Activated CD8-positive, alpha-beta T cell treated with anti-CD3 and anti-CD28 coated beads for 36 hours (primary cell): ENCODE data around the gene PGM1. TPM values are rescaled to one million over a fixed set of nuclear protein-coding genes. Genes with fewer than 3 reads are reported as not detected.

ENCODE experiments used
- ATAC-seq: fragments of 200-7000 bp; cut with Tn5 transposase; one replicate; pipeline ENCODE4 v1.10.0; 2021; ENCODE audit warnings: mild to moderate bottlenecking, moderate library complexity
- CTCF ChIA-PET: fragments of 350-600 bp; sonication (Branson Sonifier 250); formaldehyde crosslinking; loops from one replicate; lab custom pipeline; 2021; ENCODE audit warnings: antibody characterized with exemption; lab: Charles Lee
- POLR2A ChIA-PET: fragments of 350-600 bp; sonication (Branson Sonifier 250); formaldehyde crosslinking; loops from one replicate; lab custom pipeline; 2021; ENCODE audit warnings: antibody characterized with exemption; lab: Charles Lee
- DNase-seq: peaks from one replicate; pipeline ENCODE4 v3.0.0-alpha.2; 2020
- H3K27ac Mint-ChIP-seq: one replicate; pipeline ENCODE4 v1.8.0; 2021; ENCODE audit warnings: mild to moderate bottlenecking, mixed read lengths
- H3K27me3 Mint-ChIP-seq: one replicate; pipeline ENCODE4 v1.8.0; 2021; ENCODE audit warnings: mixed read lengths
- H3K36me3 Mint-ChIP-seq: one replicate; pipeline ENCODE4 v1.8.0; 2021; ENCODE audit warnings: low read depth, mixed read lengths
- H3K4me1 Mint-ChIP-seq: one replicate; pipeline ENCODE4 v1.8.0; 2021; ENCODE audit warnings: low read depth, mixed read lengths
- H3K4me3 Mint-ChIP-seq: one replicate; pipeline ENCODE4 v1.8.0; 2021; ENCODE audit warnings: mild to moderate bottlenecking, moderate library complexity, mixed read lengths
- H3K9me3 Mint-ChIP-seq: one replicate; pipeline ENCODE4 v1.8.0; 2021; ENCODE audit warnings: mixed read lengths
- CTCF ChIP-seq: fragments of 200-600 bp; IDR thresholded peaks from one replicate; pipeline ENCODE4 v1.8.0; 2022; ENCODE audit warnings: antibody characterized with exemption, mild to moderate bottlenecking
- intact Hi-C: fragments of 100-400 bp; cut with micrococcal nuclease; formaldehyde crosslinking; loops from one replicate; pipeline ENCODE4 v1.10.0; 2022
- total RNA-seq, 2 experiments: library from RNA; stranded (reverse); gene quantifications; one replicate each; pipeline ENCODE4 v1.2.3, GENCODE V29; 2021

The PGM1 gene
- total RNA-seq, result 10 to 100 TPM; 47.4 to 48.9 TPM

GRCh38 chr1:63593303-63593885, at the start of gene PGM1:
PGM1 (plus strand) TSS chr1:63593411; CDS start chr1:63593489, 78 bp downstream.
- ATAC-seq (peak; percentile 81), DNase-seq (peak; percentile 85)
- Mint-ChIP-seq H3K36me3 (peaks cover 33% of the 10 kb centered on the region), H3K4me1 (peaks cover 31% of the 10 kb centered on the region), H3K27me3 (no peaks in the 10 kb centered on the region), H3K9me3 (no peaks in the 10 kb centered on the region), H3K4me3 (peak within 1 kb of the TSS; percentile 96), H3K27ac (peak within 1 kb of the TSS; percentile 98)
- TF ChIP-seq CTCF, result no peak
- CTCF ChIA-PET, result interaction anchor here (0.9 to 1.4 kb wide), 2 partner anchors 17 to 55 kb away, joined by 3 to 5 read pairs; no protein-coding TSS in a partner anchor
- POLR2A ChIA-PET, result interaction anchor here (0.9 to 1.2 kb wide), 2 partner anchors 26 to 71 kb away, joined by 3 to 5 read pairs; no protein-coding TSS in a partner anchor
- intact Hi-C loops, result no loop called here

GRCh38 chr1:63545780-63546179, 47.4 kb upstream of the PGM1 start:
- H3K4me1 Mint-ChIP-seq, result peaks cover 1% of the 10 kb centered on the region
- ATAC-seq, result no peak
- POLR2A ChIA-PET, result no interaction called here

DNA sequence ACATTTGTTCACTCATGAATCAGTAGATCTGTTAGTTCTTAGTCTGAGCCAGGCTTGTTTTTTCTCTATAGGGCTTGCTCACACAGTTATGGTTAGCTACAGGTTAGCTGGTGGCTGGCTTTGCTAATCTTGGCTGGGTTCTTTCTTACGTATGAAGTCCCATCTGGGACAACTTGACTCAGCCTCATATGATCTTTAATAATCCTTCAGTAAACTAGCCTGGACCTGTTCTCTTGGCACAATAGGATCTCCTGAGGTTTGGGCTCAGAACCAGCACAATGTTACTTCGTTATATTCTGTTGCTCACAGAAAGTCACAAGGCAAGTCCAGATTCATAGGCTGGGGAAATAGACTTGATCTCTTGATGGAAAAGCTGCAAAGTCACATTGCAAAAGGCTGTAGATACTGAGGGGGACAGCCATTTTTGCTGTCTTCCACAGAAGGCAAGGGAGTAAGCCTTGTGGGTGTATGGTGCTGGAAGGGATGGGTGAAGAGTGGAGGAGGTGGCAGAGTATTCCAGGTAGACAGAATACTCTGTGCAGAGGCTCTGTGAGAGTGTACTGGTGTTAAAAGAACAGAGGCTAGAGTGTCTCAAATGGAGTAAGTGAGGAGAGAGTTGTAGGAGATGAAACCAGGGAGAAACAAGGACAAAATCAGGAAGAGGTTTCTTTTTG, 45.5 kb upstream of the PGM1 start:
- peaks cover 1% of the 10 kb centered on the region for H3K4me1 Mint-ChIP-seq
- DNase-seq, result no peak
- intact Hi-C loops, result no loop called here
- no peak overlapping the region for H3K27ac Mint-ChIP-seq
- ChIA-PET POLR2A (no interaction called here), CTCF (no interaction called here)
- no peak for ATAC-seq
- no peaks in the 10 kb centered on the region for H3K9me3 Mint-ChIP-seq
- TF ChIP-seq CTCF, result no peak
- peaks cover 11% of the 10 kb centered on the region for H3K36me3 Mint-ChIP-seq
- no peaks in the 10 kb centered on the region for H3K27me3 Mint-ChIP-seq
- H3K4me3 Mint-ChIP-seq, result no peak overlapping the region

More at GRCh38 chr1:63545780-63546179, 47.4 kb upstream of the PGM1 start:
- no peak for TF ChIP-seq CTCF
- H3K4me3 Mint-ChIP-seq, result no peak overlapping the region
- intact Hi-C loops, result no loop called here
- peaks cover 11% of the 10 kb centered on the region for H3K36me3 Mint-ChIP-seq
- DNase-seq, result no peak
- H3K27me3 Mint-ChIP-seq, result no peaks in the 10 kb centered on the region
- no peak overlapping the region for H3K27ac Mint-ChIP-seq
- no peaks in the 10 kb centered on the region for H3K9me3 Mint-ChIP-seq
- CTCF ChIA-PET, result interaction anchor here (1.0 kb wide), 1 partner anchor 702 kb away, joined by 3 read pairs; no protein-coding TSS in a partner anchor

DNA sequence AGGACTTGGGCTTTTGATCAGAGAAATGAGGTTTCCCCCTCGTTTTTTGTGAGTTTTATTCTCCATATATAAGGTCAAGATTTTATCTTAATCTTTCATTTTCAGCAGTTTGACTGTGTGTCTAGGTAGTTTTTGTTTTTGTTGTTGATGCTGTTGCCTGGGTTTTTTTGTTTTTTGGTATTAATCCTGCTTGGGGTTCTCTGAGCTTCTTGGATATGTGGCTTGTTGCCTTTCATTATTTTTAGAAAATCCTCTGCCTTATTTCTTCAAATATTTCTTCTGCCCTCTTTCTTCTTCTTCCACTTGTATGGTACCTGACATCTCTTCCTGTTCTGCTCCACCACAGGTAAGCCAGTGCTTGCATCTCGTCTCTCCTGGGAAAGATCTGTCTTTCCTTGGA, 44.9 kb upstream of the PGM1 start:
- intact Hi-C loops, result no loop called here
- Mint-ChIP-seq H3K27ac (no peak overlapping the region), H3K4me3 (no peak overlapping the region), H3K27me3 (no peaks in the 10 kb centered on the region), H3K36me3 (peaks cover 11% of the 10 kb centered on the region), H3K9me3 (no peaks in the 10 kb centered on the region), H3K4me1 (peaks cover 1% of the 10 kb centered on the region)
- TF ChIP-seq CTCF, result no peak
- DNase-seq, result no peak
- ChIA-PET CTCF (no interaction called here), POLR2A (no interaction called here)
- ATAC-seq, result no peak

DNA sequence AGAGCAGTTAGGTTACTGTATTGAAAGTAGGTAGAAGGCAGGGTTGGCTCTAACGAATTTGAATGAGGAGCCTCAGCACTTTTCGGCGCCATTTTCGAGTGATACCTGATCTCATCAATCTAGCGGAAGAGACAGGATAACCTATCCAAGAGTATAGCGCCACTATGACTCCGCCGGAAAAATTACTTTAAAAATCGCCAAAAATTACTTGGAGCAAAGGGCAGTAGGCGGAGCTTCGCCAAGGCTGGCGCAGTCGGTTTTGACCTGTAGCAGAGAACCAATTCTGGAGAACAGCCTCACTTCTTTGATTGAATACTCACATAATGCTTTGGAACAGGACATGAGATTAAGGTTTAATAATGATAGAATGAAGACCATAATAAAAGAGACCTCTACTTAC, 44.3 kb upstream of the PGM1 start:
- POLR2A ChIA-PET, result no interaction called here
- peaks cover 1% of the 10 kb centered on the region for H3K4me1 Mint-ChIP-seq
- DNase-seq (no peak), ATAC-seq (no peak)
- no peaks in the 10 kb centered on the region for H3K9me3 Mint-ChIP-seq
- H3K27ac Mint-ChIP-seq, result no peak overlapping the region
- CTCF ChIA-PET, result no interaction called here
- peaks cover 11% of the 10 kb centered on the region for H3K36me3 Mint-ChIP-seq
- H3K4me3 Mint-ChIP-seq, result no peak overlapping the region
- TF ChIP-seq CTCF, result no peak
- H3K27me3 Mint-ChIP-seq, result no peaks in the 10 kb centered on the region
- intact Hi-C loops, result no loop called here
